Aorta (tissue), 5 donors: Measurements from ENCODE around the gene KRTAP29-1. TPM values are rescaled to one million over a fixed set of nuclear protein-coding genes. Genes with fewer than 3 reads are reported as not detected.

Source experiments
- ATAC-seq: fragments of 200-7000 bp; cut with Tn5 transposase; one replicate; pipeline ENCODE4 v1.9.1; 2022; ENCODE audit warnings: moderate library complexity; ENCODE audit not compliant: low FRiP score
- DNase-seq, 2 donors: peaks; one replicate each; pipeline ENCODE4 v3.0.0-alpha.2; 2020
- H3K27ac ChIP-seq, 2 donors: one replicate each; pipeline ENCODE4 v1.5.1; 2013; ENCODE audit warnings: low read length in 2 of 2, mild to moderate bottlenecking in 2 of 2, moderate library complexity in 2 of 2, control low read depth in 1 of 2, inconsistent platforms in 1 of 2, low read depth in 1 of 2
- H3K27me3 ChIP-seq, 2 donors: one replicate each; pipeline ENCODE4 v1.6.1; 2013; ENCODE audit warnings: control low read depth in 1 of 2, low read length in 1 of 2, mild to moderate bottlenecking in 1 of 2, moderate library complexity in 1 of 2; ENCODE audit not compliant: insufficient read depth in 2 of 2, control insufficient read depth in 1 of 2
- H3K36me3 ChIP-seq, 2 donors: one replicate each; pipeline ENCODE4 v1.6.1; 2013; ENCODE audit warnings: control low read depth in 1 of 2, low read length in 1 of 2, mild to moderate bottlenecking in 1 of 2; ENCODE audit not compliant: insufficient read depth in 2 of 2, control insufficient read depth in 1 of 2
- H3K4me1 ChIP-seq, 2 donors: one replicate each; pipeline ENCODE4 v1.6.1; 2013; ENCODE audit warnings: low read length in 2 of 2, control low read depth in 1 of 2, mild to moderate bottlenecking in 1 of 2, moderate library complexity in 1 of 2; ENCODE audit not compliant: insufficient read depth in 2 of 2, control insufficient read depth in 1 of 2
- H3K4me3 ChIP-seq, 2 donors: one replicate each; pipeline ENCODE4 v1.5.1; 2013; ENCODE audit warnings: low read length in 2 of 2, control low read depth in 1 of 2, mild to moderate bottlenecking in 1 of 2
- H3K9me3 ChIP-seq: one replicate; pipeline ENCODE4 v1.6.1; 2013; ENCODE audit warnings: mild to moderate bottlenecking, low read length; ENCODE audit not compliant: control insufficient read depth
- WGBS, 2 donors: extraction: QIAGEN DNeasy Blood & Tissue Kit; methylation state at CpG; one replicate each; pipeline ENCODE4 v1.1.7; 2013; 5-methylcytosine and 5-hydroxymethylcytosine counted together
- intact Hi-C, 2 donors: fragments of 100-400 bp; cut with DNase I; formaldehyde crosslinking; loops; one replicate each; pipeline versions ENCODE4 v1.14.2 to v1.15.0; 2022
- polyA plus RNA-seq, 2 donors: library from polyadenylated mRNA; stranded (reverse); fragments of 200-250 nt; gene quantifications; one replicate each; pipeline ENCODE4 v1.2.3, GENCODE V29; 2013
- total RNA-seq, 2 donors: library from RNA; stranded (reverse); fragmentation: NEBNext Ultra II Directional; extraction: Animal tissue kit (Norgen Biotek cat#: 25700); gene quantifications; one replicate each; pipeline ENCODE4 v1.2.1, GENCODE V29; 2021
- donor health status: healthy with polysubstance abuse.
- donor health status: Bipolar disorder and iron deficiency.
- donor health status: DM: no; HTN: no; CAD: no.
- donor health status: DM: no; HTN: no; CAD: no.
- donor health status: DM: yes; HTN: yes; CAD: no.

The KRTAP29-1 gene
- total and polyA plus RNA-seq, 4 donors, result not detected

GRCh38 chr17:41308918-41309359 is 6.3 kb upstream of the KRTAP29-1 start, which contains the start of gene KRTAP16-1:
KRTAP16-1 (minus strand) TSS chr17:41309309; CDS start chr17:41309253, 56 bp downstream.
- H3K27ac ChIP-seq, result no peak within 1 kb of the TSS
- H3K4me1 ChIP-seq, result no peaks in the 10 kb centered on the region
- no peak within 1 kb of the TSS for H3K4me3 ChIP-seq
- H3K36me3 ChIP-seq, result no peaks in the 10 kb centered on the region
- ATAC-seq (no peak), DNase-seq (peak in 1 of 2 donors; percentile 59)
- H3K9me3 ChIP-seq, result no peaks in the 10 kb centered on the region
- 69 to 75% methylated on average over 7 of the region's 7 CpGs for WGBS, 2 donors
- intact Hi-C loops, result no loop called here
- H3K27me3 ChIP-seq, result no peaks in the 10 kb centered on the region

DNA sequence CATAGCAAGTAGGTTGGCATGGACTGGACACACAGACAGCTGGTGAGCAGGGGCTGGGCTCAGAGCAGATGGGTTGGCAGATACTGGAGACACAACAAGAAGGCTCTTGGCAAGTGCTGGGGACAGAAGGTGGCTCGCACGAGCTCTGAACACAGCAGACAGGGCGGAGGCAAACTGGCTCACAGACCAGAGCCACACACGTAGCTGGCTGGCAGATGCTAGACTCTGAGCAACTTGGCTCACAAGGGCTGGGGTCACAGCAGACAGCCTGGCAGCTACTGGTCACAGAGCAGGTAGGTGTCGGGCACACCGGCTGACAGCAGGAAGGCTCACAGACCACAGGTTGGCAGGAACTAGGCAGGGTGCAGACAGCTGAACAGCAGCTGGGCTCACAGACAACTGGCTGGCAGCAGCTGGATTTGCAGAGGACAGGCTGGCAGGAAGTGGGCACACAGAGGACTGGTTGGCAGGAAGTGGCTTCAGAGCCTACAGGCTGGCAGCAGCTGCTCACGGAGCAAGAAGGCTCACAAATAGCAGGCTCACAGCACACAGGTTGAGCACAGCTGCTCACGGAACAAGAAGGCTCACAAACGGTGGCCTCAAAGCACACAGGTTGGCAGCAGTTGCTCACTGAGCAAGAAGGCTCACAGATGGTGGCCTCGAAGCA is 5.7 kb upstream of the KRTAP29-1 start:
- H3K9me3 ChIP-seq, result no peaks in the 10 kb centered on the region
- no peak overlapping the region for H3K4me3 ChIP-seq
- DNase-seq (peak; percentile 69 to 70), ATAC-seq (peak; percentile 60)
- intact Hi-C loops, result no loop called here
- no peaks in the 10 kb centered on the region for H3K27me3 ChIP-seq
- 27 to 36% methylated on average over 10 of the region's 10 CpGs for WGBS, 2 donors
- no peaks in the 10 kb centered on the region for H3K4me1 ChIP-seq
- H3K27ac ChIP-seq, result no peak overlapping the region
- H3K36me3 ChIP-seq, result no peaks in the 10 kb centered on the region

DNA sequence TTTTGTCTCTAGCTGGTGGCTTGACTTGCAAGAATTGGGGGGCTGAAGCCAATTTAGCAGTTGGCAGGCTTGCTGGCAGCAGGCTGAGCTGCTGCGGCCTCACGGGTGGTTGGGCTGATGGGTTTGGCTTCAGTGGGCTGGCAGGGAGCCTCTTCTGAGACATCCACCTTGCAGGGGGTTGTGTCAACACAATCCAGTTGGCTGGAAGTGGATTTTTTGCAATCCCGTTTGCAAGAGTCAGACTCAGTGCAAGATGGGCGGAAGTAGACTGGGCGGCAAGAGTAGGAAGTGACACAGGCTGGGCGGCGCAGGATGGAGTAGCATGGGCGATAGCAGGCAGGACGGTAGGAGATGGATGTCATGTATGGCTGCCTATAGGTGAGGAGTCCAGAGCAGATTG is 5.0 kb upstream of the KRTAP29-1 start:
- no peak for ATAC-seq
- H3K4me1 ChIP-seq, result no peaks in the 10 kb centered on the region
- DNase-seq, result peak in 1 of 2 donors; percentile 71
- no peak overlapping the region for H3K27ac ChIP-seq
- H3K36me3 ChIP-seq, result no peaks in the 10 kb centered on the region
- H3K4me3 ChIP-seq, result no peak overlapping the region
- intact Hi-C loops, result no loop called here
- no peaks in the 10 kb centered on the region for H3K27me3 ChIP-seq
- 63 to 64% methylated on average over 9 of the region's 9 CpGs for WGBS, 2 donors
- H3K9me3 ChIP-seq, result no peaks in the 10 kb centered on the region

GRCh38 chr17:41304091-41304490 is 1.4 kb upstream of the KRTAP29-1 start:
- 79 to 83% methylated on average over 12 of the region's 12 CpGs for WGBS, 2 donors
- no peak overlapping the region for H3K4me3 ChIP-seq
- no peaks in the 10 kb centered on the region for H3K36me3 ChIP-seq
- DNase-seq (no peak), ATAC-seq (no peak)
- intact Hi-C loops, result no loop called here
- no peaks in the 10 kb centered on the region for H3K9me3 ChIP-seq
- H3K27ac ChIP-seq, result no peak overlapping the region
- no peaks in the 10 kb centered on the region for H3K27me3 ChIP-seq
- H3K4me1 ChIP-seq, result no peaks in the 10 kb centered on the region

- Histone ChIP-seq H3K9me3 (no peaks in the 10 kb centered on the region), H3K27ac (no peak overlapping the region), H3K36me3 (no peaks in the 10 kb centered on the region), H3K27me3 (no peaks in the 10 kb centered on the region), H3K4me3 (no peak overlapping the region), H3K4me1 (no peaks in the 10 kb centered on the region)
- intact Hi-C loops, result no loop called here
- ATAC-seq, result no peak
- DNase-seq, result no peak
- 77 to 80% methylated on average over 4 of the region's 4 CpGs for WGBS, 2 donors
Measured at GRCh38 chr17:41302981-41303380, 330 bp upstream of the KRTAP29-1 start.

DNA sequence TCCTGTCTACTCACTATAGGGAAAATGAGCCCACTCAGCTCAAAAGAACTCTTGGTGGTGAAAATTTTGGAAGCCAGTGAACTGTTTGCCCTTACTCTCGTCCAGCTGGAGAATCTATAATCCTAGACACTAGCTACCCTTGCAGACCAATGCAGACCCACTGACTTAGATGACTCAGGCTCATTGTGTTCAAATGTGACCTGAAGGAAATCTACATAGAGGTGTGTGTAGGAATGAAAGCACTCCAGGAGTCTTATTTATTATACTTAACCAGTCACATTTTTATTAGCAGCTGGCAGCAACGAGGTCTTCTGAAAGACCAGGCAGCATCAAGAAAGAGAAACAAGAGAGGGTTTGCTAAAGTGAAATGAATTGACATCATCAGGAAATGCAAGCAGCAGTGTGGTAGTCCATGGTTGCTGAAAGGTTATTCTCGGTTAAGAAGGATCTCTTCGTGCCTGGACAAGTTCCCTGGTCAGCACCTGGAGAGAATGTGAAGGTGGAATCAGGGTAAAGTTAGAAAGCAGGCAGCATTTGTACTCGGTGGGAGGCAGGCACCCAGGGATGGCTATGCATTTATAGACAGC is 1.4 kb downstream of the KRTAP29-1 start:
- Histone ChIP-seq H3K27ac (no peak overlapping the region), H3K27me3 (no peaks in the 10 kb centered on the region), H3K36me3 (no peaks in the 10 kb centered on the region), H3K9me3 (no peaks in the 10 kb centered on the region), H3K4me1 (no peaks in the 10 kb centered on the region), H3K4me3 (no peak overlapping the region)
- DNase-seq (no peak), ATAC-seq (no peak)
- intact Hi-C loops, result no loop called here
- 58 to 71% methylated on average over 5 of the region's 5 CpGs for WGBS, 2 donors

GRCh38 chr17:41298458-41299135 is 4.1 kb downstream of the KRTAP29-1 start:
- no peaks in the 10 kb centered on the region for H3K36me3 ChIP-seq
- no peaks in the 10 kb centered on the region for H3K9me3 ChIP-seq
- H3K4me3 ChIP-seq, result no peak overlapping the region
- intact Hi-C loops, result no loop called here
- DNase-seq (no peak), ATAC-seq (no peak)
- no peak overlapping the region for H3K27ac ChIP-seq
- no peaks in the 10 kb centered on the region for H3K27me3 ChIP-seq
- no peaks in the 10 kb centered on the region for H3K4me1 ChIP-seq
- WGBS, 2 donors, result 83 to 88% methylated on average over 20 of the region's 20 CpGs

DNA sequence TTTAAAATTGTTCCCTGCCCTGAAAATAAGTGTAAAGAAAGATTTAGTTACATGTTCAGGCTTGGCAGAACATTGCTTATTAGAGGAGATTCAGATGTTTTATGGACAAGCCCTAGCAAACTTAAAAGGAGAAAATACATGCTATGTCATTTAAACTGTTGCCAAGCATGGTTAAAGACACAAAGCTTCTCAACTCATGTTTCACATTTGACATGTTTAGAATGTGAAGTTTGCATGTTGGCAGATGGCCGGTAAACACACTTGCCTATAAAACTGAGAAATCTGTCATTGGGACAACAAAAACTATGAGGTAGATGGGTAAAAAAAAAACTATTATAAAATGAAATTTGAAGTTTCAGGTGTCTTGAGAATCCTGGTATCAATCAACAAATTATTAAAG is 5.8 kb downstream of the KRTAP29-1 start:
- H3K4me3 ChIP-seq, result no peak overlapping the region
- no peak for ATAC-seq
- no peaks in the 10 kb centered on the region for H3K27me3 ChIP-seq
- no peak for DNase-seq
- 65 to 76% methylated on average over 1 of the region's 1 CpG for WGBS, 2 donors
- H3K9me3 ChIP-seq, result no peaks in the 10 kb centered on the region
- no peaks in the 10 kb centered on the region for H3K36me3 ChIP-seq
- H3K27ac ChIP-seq, result no peak overlapping the region
- no peaks in the 10 kb centered on the region for H3K4me1 ChIP-seq
- intact Hi-C loops, result no loop called here

DNA sequence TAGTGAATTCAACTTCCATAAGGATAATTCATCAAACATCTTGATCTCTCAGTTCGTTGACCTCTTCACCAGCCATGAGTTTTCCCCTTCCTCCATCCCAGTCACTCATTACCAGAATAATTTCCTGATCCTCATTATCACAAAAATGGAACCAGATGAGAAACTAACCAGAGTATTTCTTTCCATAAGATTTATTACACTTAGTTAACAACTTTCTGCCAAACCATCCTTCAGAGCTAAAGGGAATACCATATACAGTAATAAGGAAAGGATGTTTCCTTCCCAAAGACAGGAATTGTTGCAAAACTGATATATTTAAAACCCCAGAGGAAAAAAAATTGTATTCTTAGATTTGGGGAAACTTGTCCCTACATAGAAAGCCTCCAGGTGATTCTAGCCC is 8.6 kb downstream of the KRTAP29-1 start:
- WGBS, 2 donors, result 58 to 64% methylated on average over 1 of the region's 1 CpG
- intact Hi-C loops, result no loop called here
- ATAC-seq, result no peak
- no peaks in the 10 kb centered on the region for H3K36me3 ChIP-seq
- DNase-seq, result no peak
- H3K9me3 ChIP-seq, result no peaks in the 10 kb centered on the region
- H3K27ac ChIP-seq, result no peak overlapping the region
- no peaks in the 10 kb centered on the region for H3K4me1 ChIP-seq
- no peak overlapping the region for H3K4me3 ChIP-seq
- no peaks in the 10 kb centered on the region for H3K27me3 ChIP-seq
